HL-60 (cell line): ENCODE results near the gene PTPRD.

Experiments used
- TF ChIP-seq, protein P1 (sequence below): IDR thresholded peaks from 2 replicates; pipeline ENCODE4 v1.6.1; 2012; ENCODE audit warnings: low read depth; ENCODE audit not compliant: insufficient replicate concordance
- TF ChIP-seq, protein P2 (sequence below): IDR thresholded peaks from one replicate; pipeline ENCODE4 v1.5.1; 2011; ENCODE audit warnings: low read length, control low read depth, inconsistent platforms; ENCODE audit not compliant: insufficient read depth

DNA sequence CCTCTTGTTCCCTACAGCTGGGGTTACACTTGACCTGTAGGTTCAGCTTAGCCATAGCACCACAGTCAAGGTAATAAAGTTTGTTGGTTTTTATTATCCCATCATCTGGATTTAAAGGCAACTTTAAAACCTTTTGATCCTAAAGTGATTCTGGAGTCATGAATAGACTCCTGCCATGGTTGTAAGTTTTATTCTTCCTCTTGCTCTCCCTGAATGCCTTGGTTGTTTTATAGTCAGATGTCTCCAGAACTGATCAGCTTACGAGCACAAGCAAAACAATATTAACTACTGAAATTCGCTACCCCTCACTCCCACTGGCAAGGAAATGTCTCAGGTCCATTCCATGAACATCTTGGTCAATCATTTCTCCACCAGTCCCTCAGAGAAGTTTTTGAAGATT is 1328.6 kb downstream of the PTPRD start:
- TF ChIP-seq, protein P1, sequence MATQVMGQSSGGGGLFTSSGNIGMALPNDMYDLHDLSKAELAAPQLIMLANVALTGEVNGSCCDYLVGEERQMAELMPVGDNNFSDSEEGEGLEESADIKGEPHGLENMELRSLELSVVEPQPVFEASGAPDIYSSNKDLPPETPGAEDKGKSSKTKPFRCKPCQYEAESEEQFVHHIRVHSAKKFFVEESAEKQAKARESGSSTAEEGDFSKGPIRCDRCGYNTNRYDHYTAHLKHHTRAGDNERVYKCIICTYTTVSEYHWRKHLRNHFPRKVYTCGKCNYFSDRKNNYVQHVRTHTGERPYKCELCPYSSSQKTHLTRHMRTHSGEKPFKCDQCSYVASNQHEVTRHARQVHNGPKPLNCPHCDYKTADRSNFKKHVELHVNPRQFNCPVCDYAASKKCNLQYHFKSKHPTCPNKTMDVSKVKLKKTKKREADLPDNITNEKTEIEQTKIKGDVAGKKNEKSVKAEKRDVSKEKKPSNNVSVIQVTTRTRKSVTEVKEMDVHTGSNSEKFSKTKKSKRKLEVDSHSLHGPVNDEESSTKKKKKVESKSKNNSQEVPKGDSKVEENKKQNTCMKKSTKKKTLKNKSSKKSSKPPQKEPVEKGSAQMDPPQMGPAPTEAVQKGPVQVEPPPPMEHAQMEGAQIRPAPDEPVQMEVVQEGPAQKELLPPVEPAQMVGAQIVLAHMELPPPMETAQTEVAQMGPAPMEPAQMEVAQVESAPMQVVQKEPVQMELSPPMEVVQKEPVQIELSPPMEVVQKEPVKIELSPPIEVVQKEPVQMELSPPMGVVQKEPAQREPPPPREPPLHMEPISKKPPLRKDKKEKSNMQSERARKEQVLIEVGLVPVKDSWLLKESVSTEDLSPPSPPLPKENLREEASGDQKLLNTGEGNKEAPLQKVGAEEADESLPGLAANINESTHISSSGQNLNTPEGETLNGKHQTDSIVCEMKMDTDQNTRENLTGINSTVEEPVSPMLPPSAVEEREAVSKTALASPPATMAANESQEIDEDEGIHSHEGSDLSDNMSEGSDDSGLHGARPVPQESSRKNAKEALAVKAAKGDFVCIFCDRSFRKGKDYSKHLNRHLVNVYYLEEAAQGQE: no peak
- TF ChIP-seq, protein P2, sequence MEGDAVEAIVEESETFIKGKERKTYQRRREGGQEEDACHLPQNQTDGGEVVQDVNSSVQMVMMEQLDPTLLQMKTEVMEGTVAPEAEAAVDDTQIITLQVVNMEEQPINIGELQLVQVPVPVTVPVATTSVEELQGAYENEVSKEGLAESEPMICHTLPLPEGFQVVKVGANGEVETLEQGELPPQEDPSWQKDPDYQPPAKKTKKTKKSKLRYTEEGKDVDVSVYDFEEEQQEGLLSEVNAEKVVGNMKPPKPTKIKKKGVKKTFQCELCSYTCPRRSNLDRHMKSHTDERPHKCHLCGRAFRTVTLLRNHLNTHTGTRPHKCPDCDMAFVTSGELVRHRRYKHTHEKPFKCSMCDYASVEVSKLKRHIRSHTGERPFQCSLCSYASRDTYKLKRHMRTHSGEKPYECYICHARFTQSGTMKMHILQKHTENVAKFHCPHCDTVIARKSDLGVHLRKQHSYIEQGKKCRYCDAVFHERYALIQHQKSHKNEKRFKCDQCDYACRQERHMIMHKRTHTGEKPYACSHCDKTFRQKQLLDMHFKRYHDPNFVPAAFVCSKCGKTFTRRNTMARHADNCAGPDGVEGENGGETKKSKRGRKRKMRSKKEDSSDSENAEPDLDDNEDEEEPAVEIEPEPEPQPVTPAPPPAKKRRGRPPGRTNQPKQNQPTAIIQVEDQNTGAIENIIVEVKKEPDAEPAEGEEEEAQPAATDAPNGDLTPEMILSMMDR: no peak
